ENCODE measurements around the gene SLC4A2.

DNA sequence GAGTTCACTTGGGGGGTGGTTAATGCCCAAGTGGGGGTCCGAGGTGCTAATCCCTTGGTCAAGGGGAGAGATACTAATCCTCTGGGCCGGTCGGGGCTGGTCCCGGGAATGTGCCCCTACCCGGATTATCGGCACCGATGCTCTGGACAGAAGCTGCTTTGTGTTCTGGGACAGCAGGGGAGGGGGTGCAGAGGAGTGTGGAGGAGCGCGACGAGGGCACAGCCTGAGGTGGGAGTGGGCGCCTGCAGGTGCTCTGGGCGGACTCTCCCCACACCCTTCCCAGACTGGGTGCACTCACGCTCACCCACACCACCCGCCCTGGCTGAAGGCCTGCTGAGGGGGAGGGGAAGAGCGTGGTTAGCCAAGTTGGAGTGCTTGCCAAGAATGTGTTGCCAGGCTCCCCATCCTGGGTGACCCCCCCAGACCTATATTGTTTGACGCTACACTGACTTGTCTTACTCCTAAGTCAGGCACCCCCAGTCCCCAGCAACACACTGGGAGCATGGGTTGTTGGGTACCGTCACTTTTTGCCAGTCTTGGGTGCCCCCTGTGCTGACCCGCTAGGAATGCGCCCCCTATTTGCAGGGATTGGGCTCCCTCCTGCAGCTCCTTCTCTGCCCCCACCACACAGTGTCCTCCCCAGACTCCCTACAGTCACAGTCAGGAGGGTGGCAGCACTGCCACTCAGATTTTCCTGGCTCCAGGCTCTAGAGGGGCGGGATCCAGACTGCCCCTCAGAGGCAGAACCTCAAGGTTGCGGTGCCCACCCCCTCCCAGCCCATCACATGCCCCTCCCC, 1.2 kb downstream of the SLC4A2 start:
- TF ChIP-seq, protein P1, sequence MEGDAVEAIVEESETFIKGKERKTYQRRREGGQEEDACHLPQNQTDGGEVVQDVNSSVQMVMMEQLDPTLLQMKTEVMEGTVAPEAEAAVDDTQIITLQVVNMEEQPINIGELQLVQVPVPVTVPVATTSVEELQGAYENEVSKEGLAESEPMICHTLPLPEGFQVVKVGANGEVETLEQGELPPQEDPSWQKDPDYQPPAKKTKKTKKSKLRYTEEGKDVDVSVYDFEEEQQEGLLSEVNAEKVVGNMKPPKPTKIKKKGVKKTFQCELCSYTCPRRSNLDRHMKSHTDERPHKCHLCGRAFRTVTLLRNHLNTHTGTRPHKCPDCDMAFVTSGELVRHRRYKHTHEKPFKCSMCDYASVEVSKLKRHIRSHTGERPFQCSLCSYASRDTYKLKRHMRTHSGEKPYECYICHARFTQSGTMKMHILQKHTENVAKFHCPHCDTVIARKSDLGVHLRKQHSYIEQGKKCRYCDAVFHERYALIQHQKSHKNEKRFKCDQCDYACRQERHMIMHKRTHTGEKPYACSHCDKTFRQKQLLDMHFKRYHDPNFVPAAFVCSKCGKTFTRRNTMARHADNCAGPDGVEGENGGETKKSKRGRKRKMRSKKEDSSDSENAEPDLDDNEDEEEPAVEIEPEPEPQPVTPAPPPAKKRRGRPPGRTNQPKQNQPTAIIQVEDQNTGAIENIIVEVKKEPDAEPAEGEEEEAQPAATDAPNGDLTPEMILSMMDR (conservative IDR thresholded peaks at IDR 0.05 in 1 of 2, IDR thresholded peaks at IDR 0.05 in 1 of 2; ENCODE audit: extremely low read depth in 1 of 2, insufficient read depth in 1 of 2, low read depth in 1 of 2, low read length in 2 of 2), result no peak
- TF ChIP-seq EZH2 (IDR thresholded peaks at IDR 0.05; ENCODE audit: borderline replicate concordance, low read length), result no peak

All from mammary epithelial cell (primary cell).